ENCODE results near the gene CCDC106.

DNA sequence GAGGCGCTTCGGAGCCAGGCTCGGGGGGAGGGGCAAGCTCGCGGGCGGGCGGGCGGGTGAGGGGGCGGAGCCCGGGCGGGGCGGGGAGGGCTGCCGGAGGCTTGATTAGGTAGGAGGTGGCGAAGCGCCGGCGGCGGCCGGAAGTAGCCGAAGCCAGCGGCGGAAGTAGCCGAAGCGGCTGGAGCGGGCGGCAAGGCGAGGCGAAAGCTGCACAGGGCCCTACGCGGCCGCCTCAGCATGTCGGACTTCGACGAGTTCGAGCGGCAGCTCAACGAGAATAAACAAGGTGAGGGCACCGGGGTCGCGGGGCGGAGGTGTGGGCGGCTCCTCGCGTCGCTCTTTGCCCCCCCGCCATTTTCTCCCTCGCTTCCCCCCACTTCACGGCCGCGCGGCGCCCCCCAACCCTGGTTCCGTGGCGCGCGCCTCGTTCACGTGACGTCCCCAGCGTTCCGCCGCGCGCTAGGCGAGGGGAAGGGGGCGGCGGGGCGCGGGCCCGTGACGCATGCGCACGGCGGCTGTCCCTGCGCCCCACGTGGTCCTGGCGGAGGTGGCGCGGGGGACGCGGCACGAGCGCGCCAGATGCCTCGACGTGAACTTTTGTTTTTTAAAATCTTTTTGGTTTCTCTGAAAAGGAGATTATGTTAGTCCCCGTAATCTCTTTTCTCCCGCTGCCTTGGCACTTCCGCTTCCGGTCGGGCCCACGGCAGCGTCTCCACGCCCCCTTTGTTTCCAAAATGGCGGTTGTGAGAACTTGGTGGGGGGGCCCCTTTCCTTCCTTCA is 7.0 kb downstream of the CCDC106 start, which contains the start of gene U2AF2:
- no peak for TF ChIP-seq EZH2 (IDR thresholded peaks at IDR 0.05; ENCODE audit: insufficient read depth, poor library complexity, severe bottlenecking)
- no peak for TF ChIP-seq EZH2phosphoT487 (IDR thresholded peaks at IDR 0.05; ENCODE audit: insufficient read depth, low read depth)

Data from GM23248 (cell line).